HG03025 (cell line): ENCODE results near the gene CACNB1.

Source experiments
- ATAC-seq: cut with Tn5 transposase; IDR thresholded peaks from one replicate; pipeline ENCODE4 v1.9.1; 2021; ENCODE audit warnings: mild to moderate bottlenecking, moderate library complexity; ENCODE audit not compliant: unreplicated experiment, low FRiP score

CACNB1 gene

GRCh38 chr17:39204245-39204644 lies 6.8 kb upstream of the CACNB1 start:
- no peak for ATAC-seq

DNA sequence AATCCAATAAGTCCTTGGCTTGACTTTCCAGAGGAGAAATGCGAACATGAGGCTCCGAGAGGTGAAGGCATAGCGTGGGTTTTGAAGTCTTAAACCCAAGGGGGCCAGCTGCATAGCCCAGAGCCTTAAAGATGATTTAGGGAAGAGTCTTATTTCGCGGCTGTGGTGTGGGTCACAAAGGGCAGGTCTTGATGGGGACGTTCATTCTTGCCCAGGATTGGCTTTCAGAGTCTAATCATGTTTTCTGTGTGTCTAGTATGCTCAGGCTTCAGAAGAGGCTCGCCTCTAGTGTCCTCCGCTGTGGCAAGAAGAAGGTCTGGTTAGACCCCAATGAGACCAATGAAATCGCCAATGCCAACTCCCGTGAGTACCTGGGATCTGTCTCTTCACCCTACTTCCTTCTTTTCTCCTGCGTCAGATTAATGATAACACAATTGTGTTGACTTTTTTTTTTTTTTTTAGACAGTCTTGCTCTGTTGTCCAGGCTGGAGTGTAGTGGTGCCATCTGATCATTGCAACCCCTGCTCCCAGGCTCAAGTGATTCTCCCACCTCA lies 3.6 kb upstream of the CACNB1 start:
- no peak for ATAC-seq

DNA sequence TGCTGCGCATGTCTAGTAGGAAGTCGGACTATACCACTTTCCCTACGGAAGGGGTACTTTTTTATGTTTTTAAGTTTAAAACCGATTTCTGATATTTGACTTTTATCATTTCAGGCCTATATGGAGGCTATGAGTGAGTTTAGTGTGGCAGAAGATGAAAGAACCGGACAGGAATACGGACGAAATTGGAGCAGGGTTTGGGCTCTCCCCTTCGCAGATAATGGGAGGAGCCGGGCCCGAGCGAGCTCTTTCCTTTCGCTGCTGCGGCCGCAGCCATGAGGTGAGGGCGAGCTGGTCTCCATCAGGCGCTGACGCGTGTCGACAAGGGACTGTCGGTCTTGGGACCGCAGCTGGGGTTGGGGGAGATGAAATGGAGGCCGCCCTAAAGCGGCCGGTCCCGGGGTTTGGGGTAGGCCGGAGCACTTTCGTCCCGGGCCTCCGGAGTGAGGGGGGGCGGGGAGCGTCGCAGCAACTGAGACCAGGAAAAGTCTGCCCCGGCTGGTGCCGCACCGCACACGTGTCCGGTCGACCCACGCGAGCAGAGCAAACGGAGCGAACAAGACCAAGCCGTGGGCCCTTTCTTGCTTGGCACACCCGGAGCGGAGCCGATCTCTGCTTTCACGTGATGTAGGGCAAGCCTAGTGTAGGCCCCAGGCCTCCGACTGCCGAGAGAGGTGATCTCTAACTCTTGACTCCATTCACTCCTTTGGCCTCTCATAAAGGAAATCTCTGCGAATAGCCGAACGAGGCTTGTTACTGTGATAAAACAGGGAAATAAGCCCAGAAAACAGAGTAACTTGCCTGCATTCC lies 2.8 kb upstream of the CACNB1 start, which contains the start of gene RPL19:
TSS of gene RPL19 (plus strand) at position 214 of the 810 bp plus-strand sequence. CDS start at position 276, 62 bp downstream.
- ATAC-seq = peak; percentile 54

DNA sequence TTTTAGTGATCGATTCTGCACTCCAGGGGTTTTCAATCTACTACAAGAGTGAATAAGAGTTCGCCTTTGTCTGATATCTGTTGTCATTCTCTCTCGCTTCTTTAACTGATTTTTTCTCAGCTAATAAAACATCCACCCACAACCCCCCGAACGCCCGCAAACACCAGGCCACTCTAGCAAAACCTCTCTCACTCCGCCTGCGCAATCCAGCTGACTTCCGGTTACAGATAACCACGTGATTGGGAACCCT lies 2.3 kb upstream of the CACNB1 start:
- ATAC-seq = peak; percentile 56

GRCh38 chr17:39198186-39198566 lies 707 bp upstream of the CACNB1 start:
- no peak for ATAC-seq

DNA sequence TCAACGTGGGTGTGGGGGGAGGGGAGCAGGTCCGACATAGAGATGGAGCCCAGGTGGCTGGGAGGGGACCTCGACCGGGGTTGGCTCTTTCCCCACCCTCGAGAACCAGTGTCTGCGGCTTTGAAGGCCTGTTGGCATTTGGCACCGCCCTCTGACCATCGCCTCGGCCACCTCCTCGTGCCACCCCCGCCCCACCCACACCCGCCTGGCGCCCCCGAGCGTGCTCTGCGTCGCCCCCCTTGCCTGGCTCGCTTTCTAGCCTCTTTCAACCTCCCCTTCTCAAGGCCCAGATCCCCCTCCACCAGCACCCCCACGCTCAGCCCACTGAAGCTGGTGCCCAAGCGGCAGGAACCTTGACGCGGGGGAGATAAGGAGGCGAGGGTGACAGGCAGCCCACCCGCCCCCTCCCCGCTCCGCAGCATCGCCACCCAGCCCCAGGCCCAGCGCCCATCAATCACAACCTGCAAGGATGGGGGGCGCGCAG lies 619 bp downstream of the CACNB1 start:
- no peak for ATAC-seq

GRCh38 chr17:39196241-39196807 lies 1.1 kb downstream of the CACNB1 start:
- no peak for ATAC-seq

DNA sequence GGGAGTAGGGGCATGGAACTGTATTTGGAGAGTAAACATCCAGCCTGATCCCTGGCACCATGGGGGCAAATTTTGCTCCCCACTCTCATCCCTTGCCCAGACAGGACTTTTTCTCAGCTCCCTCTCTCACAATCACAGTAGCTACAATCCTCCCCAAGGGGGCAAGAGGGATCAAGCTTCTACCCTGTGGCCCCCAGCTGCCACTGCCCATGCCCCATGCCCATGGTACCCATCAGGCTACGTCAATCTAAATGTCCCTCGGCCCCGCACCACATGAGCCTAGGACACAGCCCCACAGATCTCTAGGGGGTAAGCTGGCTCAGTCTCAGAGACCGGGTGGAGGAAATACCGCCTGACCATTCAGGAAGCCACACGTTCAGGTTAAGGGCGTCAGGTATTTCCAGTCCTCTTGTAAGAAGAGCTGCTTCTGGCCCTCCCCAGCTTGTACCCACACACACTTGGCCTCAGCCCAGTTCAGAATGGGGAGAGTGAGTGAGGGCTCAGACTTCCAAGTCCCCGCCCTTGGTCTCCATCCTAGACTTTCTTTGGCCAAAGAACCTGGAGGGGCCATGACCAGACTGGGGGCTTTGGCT lies 1.8 kb downstream of the CACNB1 start:
- no peak for ATAC-seq

DNA sequence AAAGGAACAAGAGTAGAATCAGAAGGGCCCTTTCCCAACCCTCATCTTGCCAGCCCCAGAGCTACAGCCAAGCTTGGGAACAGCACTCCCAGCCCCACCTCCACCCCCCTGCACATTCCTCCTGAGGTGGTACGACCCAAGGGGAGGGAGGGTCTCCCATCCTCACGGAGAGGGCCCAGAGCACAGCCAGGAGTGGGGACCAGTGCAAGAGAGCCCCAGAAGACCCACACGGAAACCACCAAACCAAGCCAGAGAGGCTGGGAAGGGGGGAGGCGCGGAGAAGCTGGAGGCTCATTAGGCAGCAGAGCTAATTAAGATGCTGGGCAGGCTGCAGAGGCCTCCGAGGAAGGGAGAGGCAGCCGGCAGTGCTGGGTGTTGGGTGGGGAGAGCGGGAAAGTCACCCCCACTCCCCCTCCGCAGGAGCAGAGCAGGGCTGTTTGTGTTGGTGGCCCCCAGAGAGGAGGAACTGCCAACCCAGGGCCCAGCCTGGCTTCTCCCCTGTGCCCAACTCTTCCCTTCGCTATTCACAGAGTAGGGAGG lies 2.4 kb downstream of the CACNB1 start:
- ATAC-seq = no peak

GRCh38 chr17:39194089-39194984 lies 3.1 kb downstream of the CACNB1 start:
- ATAC-seq = no peak

DNA sequence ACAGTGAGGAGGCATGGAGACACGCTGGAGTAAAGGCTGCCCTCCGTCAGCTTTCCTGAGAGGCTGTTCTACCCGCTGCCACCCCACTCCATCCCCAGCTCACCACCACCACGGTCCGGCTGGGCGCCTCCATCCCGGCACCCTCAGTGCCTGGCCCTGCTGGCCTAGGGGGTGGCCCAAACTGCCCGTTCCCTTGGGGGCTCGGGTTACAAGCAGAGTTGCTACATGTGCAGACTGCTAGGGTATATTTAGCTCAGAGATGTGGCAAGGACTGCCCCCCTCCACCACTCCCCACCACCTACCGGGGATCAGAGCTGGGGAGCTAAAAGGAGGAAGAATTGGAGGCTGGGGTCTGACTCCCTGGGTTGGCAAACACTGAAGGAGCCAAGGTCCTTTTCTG lies 4.1 kb downstream of the CACNB1 start:
- ATAC-seq = no peak

DNA sequence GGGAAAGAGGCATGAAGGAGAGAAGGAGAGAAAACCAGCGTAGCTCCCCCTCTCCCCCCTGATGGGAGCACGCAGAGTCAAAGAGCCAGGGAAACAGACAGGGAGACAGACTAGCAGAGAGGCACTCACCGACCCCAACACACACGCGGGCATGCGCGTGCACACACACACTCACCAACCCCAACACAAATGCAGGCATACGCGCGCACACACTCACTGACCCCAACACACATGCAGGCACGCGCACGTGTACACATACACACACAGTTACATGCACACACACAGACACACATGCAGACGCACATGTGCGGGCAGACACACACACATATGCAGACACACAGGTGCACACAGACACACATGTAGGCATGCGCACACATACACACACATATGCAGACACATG lies 4.6 kb downstream of the CACNB1 start:
- ATAC-seq = no peak

GRCh38 chr17:39191750-39192510 lies 5.5 kb downstream of the CACNB1 start:
- no peak for ATAC-seq

- no peak for ATAC-seq
Observed at GRCh38 chr17:39187152-39187830, 10.2 kb downstream of the CACNB1 start.

- ATAC-seq = no peak
Observed at GRCh38 chr17:39186481-39187002, 10.9 kb downstream of the CACNB1 start.

GRCh38 chr17:39183720-39184119 lies 13.7 kb downstream of the CACNB1 start:
- no peak for ATAC-seq

DNA sequence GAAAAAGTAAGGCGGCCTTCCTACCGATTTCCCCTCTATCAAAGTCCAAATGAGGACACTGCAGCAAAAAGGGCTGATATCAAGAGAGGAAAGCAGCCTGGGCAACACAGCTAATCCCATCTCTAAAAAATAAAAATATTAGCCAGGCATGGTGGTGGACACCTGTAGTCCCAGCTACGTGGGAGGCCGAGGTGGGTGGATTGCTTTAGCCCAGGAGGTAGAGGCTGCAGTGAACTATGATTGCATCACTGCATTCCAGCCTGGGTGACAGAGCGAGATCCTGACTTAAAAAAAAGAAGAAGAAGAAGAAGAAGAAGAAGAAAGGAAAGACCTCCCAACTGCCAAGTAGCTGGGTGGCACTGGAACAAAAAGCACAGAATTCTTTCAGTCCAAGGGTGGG lies 14.4 kb downstream of the CACNB1 start:
- no peak for ATAC-seq

- no peak for ATAC-seq
Observed at GRCh38 chr17:39181303-39181702, 16.2 kb downstream of the CACNB1 start.

- no peak for ATAC-seq
Observed at GRCh38 chr17:39178536-39178935, 18.9 kb downstream of the CACNB1 start.
